ENCODE results near the gene XRCC5. TPM values are rescaled to one million over a fixed set of nuclear protein-coding genes. Genes with fewer than 3 reads are reported as not detected.

The XRCC5 gene
- total and polyA plus RNA-seq, 8 donors: 29.0 to 117 (median 88.1) TPM

GRCh38 chr2:216094701-216095100 is 14.4 kb upstream of the XRCC5 start:
- WGBS, 2 donors: 70 to 72% methylated on average over 3 of the region's 3 CpGs
- ATAC-seq: no peak
- no peak for FAIRE-seq
- Histone ChIP-seq H3K36me3 (no peaks in the 10 kb centered on the region), H3K27ac (no peak overlapping the region), H3K4me3 (no peak overlapping the region), H3K4me1 (no peaks in the 10 kb centered on the region), H3K27me3 (no peaks in the 10 kb centered on the region), H3K9me3 (no peaks in the 10 kb centered on the region)
- DNase-seq: no peak
- intact Hi-C loops (cut with DNase I): no loop called here
- no peak for TF ChIP-seq CTCF (IDR thresholded peaks at IDR 0.05)

DNA sequence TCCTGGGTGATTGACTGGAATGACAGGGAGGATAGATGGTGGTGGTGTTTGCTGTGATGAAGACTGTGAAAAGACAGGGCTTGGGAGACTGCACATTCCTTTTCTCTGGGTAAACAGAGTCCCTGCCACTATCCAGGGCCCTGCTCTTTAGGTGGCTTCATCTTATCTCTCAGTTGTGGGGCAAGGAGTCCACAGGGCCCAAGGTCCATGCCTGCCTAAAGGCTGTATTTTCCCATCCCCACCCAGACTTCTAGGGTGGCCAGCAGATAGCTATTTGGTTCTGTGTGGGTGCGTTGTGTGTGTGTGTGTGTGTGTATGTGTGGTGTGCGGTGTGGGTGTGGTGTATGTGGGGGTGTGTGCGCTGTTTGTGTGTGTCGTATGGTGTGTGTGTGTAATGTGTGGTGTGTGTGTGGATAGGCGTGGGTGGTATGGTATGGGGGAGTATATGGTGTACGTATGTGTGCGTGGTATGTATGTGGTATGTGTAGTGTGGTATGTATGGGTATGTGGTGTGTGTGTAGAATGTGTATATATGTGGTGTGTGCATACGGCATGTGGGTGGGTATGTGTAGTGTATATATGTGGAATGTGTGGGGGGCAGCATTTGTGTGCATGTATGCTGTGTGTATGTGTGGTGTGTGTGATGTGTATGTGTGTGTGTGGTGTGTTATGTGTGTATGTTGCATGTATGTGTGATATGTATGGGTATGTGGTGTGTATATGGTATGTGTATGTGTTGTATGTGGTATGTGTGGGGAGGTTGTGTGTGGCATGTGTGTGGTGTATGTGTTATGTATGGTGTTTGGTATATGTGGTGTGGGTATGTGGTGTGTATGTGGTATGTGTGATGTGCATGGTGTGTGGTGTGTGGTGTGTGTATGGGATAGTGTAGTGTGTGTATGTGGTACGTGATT is 10.5 kb upstream of the XRCC5 start:
- DNase-seq: no peak
- Histone ChIP-seq H3K4me3 (no peak overlapping the region), H3K9me3 (no peaks in the 10 kb centered on the region), H3K27me3 (peaks cover 0 to 4% (median 0%) of the 10 kb centered on the region in 4 donors), H3K36me3 (no peaks in the 10 kb centered on the region), H3K27ac (no peak overlapping the region), H3K4me1 (no peaks in the 10 kb centered on the region)
- TF ChIP-seq CTCF (IDR thresholded peaks at IDR 0.05): no peak
- intact Hi-C loops (cut with DNase I): no loop called here
- FAIRE-seq: no peak
- 86% methylated on average over 9 of the region's 9 CpGs for WGBS, 2 donors
- no peak for ATAC-seq

DNA sequence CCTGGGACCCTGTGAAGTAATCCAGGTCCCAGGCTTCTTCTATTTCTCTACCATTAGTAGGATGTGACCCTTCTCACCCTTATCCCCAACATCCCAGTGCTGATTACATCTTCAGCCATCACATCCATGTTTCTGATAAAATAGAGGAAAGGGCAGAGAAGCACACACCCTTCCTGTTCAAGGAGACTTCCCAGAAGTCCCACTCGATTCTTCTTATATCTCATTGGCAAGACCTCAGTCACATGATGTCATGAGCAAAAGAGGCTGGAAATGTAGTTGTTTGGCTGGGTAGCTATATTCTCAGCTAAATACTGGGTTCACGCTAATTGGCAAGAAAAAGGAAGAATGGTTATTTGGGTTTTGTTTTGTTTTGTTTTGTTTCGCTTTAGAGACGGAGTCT is 8.0 kb upstream of the XRCC5 start:
- no peak for TF ChIP-seq CTCF (IDR thresholded peaks at IDR 0.05)
- Histone ChIP-seq H3K4me1 (no peaks in the 10 kb centered on the region), H3K4me3 (no peak overlapping the region), H3K9me3 (no peaks in the 10 kb centered on the region), H3K27ac (no peak overlapping the region), H3K36me3 (no peaks in the 10 kb centered on the region), H3K27me3 (peaks cover 0 to 4% (median 0%) of the 10 kb centered on the region in 4 donors)
- no peak for FAIRE-seq
- WGBS, 2 donors: 81 to 93% methylated on average over 4 of the region's 4 CpGs
- intact Hi-C loops (cut with DNase I): no loop called here
- no peak for DNase-seq
- ATAC-seq: no peak

DNA sequence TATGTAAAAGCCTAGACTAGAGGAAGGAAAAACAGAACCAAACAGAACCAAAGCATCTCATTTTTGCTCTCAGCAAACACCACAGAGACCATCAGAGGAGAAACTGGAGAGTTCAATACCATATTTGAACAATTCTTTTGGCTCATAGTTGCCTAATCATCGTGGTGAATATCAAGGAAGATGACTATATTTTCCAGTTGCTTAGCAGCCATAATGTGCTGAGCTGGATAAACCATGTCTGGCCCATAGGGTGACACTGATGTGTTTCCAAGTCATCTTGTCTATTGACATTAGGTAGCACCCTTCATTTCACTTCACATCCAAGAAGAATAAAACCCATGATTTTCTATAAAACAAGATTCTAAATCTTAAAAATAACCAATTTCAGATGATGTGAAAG is 5.9 kb upstream of the XRCC5 start:
- H3K4me3 ChIP-seq: no peak overlapping the region
- H3K4me1 ChIP-seq: no peaks in the 10 kb centered on the region
- intact Hi-C loops (cut with DNase I): no loop called here
- H3K9me3 ChIP-seq: no peaks in the 10 kb centered on the region
- H3K36me3 ChIP-seq: no peaks in the 10 kb centered on the region
- no peak for DNase-seq
- ATAC-seq: no peak
- peaks cover 0 to 4% (median 0%) of the 10 kb centered on the region in 4 donors for H3K27me3 ChIP-seq
- 30 to 67% methylated on average over 1 of the region's 1 CpG for WGBS, 2 donors
- no peak for TF ChIP-seq CTCF (IDR thresholded peaks at IDR 0.05)
- H3K27ac ChIP-seq: no peak overlapping the region
- FAIRE-seq: no peak

DNA sequence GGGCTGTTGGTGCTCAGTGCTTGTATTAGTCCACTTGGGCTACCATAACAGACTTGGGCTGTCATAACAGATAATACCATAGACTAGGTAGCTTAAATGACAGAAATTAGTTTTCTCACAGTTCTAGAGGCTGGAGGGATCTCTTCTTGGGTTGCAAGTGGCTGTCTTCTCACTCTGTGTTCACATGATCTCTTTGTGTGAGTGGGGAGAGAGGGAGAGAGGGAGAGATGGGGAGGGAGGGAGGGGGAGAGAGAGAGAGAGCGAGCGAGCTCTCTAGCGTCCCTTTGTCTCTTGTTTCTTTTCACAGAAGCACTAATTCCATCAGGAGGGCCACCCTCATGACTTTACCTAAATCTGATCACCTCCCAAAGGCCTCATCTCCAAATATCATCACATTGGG is 4.5 kb upstream of the XRCC5 start:
- FAIRE-seq: no peak

More for the DNA sequence above, 4.5 kb upstream of the XRCC5 start:
- H3K36me3 ChIP-seq: no peaks in the 10 kb centered on the region
- peaks cover 0 to 4% (median 0%) of the 10 kb centered on the region in 4 donors for H3K27me3 ChIP-seq
- intact Hi-C loops (cut with DNase I): no loop called here
- TF ChIP-seq CTCF (IDR thresholded peaks at IDR 0.05): no peak
- H3K9me3 ChIP-seq: no peaks in the 10 kb centered on the region
- 76 to 77% methylated on average over 3 of the region's 3 CpGs for WGBS, 2 donors
- DNase-seq: no peak
- H3K4me1 ChIP-seq: no peaks in the 10 kb centered on the region
- H3K27ac ChIP-seq: no peak overlapping the region
- H3K4me3 ChIP-seq: no peak overlapping the region
- ATAC-seq: no peak

All from pancreas (tissue), 10 donors.